ENCODE data around the gene RNF149.
"Not testable (repeated sequence)": the region's sequence is repeated elsewhere in the genome, so short reads cannot be mapped to it uniquely, and the experiment has no call there.

The RNF149 gene

GRCh38 chr2:101253013-101253702 lies 55.3 kb downstream of the RNF149 start:
- no peak for DNase-seq

GRCh38 chr2:101252408-101253012 lies 56.0 kb downstream of the RNF149 start, which contains the start of gene CNOT11:
TSS of gene CNOT11 (plus strand) at chr2:101252886. CDS start at chr2:101252965, 79 bp downstream.
- DNase-seq = peak; percentile 97

- no peak for DNase-seq
These were observed 56.6 kb downstream of the RNF149 start for GRCh38 chr2:101251844-101252407.

GRCh38 chr2:101251246-101251781 lies 57.2 kb downstream of the RNF149 start:
- not testable (repeated sequence) for DNase-seq

- DNase-seq = no peak
These were observed 58.7 kb downstream of the RNF149 start for GRCh38 chr2:101249826-101250225.

GRCh38 chr2:101248756-101249155 lies 59.7 kb downstream of the RNF149 start:
- DNase-seq = not testable (repeated sequence)

- DNase-seq = not testable (repeated sequence)
These were observed 63.0 kb downstream of the RNF149 start for GRCh38 chr2:101245468-101245867.

GRCh38 chr2:101244899-101245298 lies 63.6 kb downstream of the RNF149 start:
- not testable (repeated sequence) for DNase-seq

GRCh38 chr2:101244373-101244772 lies 64.1 kb downstream of the RNF149 start:
- not testable (repeated sequence) for DNase-seq

GRCh38 chr2:101241158-101241557 lies 67.3 kb downstream of the RNF149 start:
- DNase-seq = no peak

- not testable (repeated sequence) for DNase-seq
These were observed 67.8 kb downstream of the RNF149 start for GRCh38 chr2:101240694-101241093.

- DNase-seq = not testable (repeated sequence)
These were observed 68.8 kb downstream of the RNF149 start for GRCh38 chr2:101239760-101240118.

GRCh38 chr2:101238930-101239759 lies 69.4 kb downstream of the RNF149 start:
- DNase-seq = no peak

- DNase-seq = not testable (repeated sequence)
These were observed 70.6 kb downstream of the RNF149 start for GRCh38 chr2:101237944-101238343.

GRCh38 chr2:101235956-101236355 lies 72.5 kb downstream of the RNF149 start:
- not testable (repeated sequence) for DNase-seq

- DNase-seq = no peak
These were observed 74.1 kb downstream of the RNF149 start for GRCh38 chr2:101234169-101234938.

GRCh38 chr2:101232770-101233169 lies 75.7 kb downstream of the RNF149 start:
- DNase-seq = no peak

GRCh38 chr2:101231937-101232730 lies 76.4 kb downstream of the RNF149 start:
- DNase-seq = no peak

- no peak for DNase-seq
These were observed 77.3 kb downstream of the RNF149 start for GRCh38 chr2:101231240-101231639.

GRCh38 chr2:101230541-101231001 lies 77.9 kb downstream of the RNF149 start:
- DNase-seq = no peak
